ENCODE data around the gene PTPRU. TPM values are rescaled to one million over a fixed set of nuclear protein-coding genes. Genes with fewer than 3 reads are reported as not detected.

PTPRU gene
- total and polyA plus RNA-seq, 2 experiments from 2014 or later = 8.0 to 105 TPM

DNA sequence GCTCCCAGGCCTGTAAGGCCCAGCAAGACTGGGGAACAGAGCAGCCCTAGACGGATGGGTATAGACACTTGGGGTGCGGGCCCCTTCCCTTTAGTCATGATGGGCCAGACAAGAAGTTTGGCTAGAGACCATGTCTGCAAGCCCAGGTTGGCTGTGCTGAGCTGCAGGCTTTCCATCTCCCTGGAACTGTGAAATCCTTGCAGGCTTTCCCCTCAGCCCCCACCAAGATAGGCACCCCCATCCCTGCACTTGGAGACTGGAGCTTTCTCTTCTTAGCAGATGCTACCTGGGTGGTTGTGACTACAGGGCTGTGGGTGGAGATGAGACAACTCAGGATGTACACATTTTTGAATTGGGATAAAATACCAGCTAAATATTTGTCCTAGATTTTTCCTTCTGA lies 110.3 kb downstream of the PTPRU start:
- DNase-seq (ENCODE audit: low spot score) (no peak), ATAC-seq (no peak)
- no peaks in the 10 kb centered on the region; the same call in 2 of the 3 replicates for H3K9me3 Mint-ChIP-seq
- Histone ChIP-seq H3K27ac (ENCODE audit: low read depth) (no peak overlapping the region), H3K27me3 (ENCODE audit: insufficient read depth) (no peaks in the 10 kb centered on the region), H3K4me2 (no peak overlapping the region), H3K9me2 (ENCODE audit: insufficient read depth) (no peaks in the 10 kb centered on the region; the same call in 1 of the 2 replicates), H3F3A (replicated peaks; ENCODE audit: low read depth) (no peaks in the 10 kb centered on the region), H3K4me1 (ENCODE audit: insufficient read depth) (peaks cover 17% of the 10 kb centered on the region; the same call in 1 of the 2 replicates), H3K36me3 (ENCODE audit: insufficient read depth) (no peaks in the 10 kb centered on the region), H4K20me1 (replicated peaks; ENCODE audit: insufficient read depth) (no peaks in the 10 kb centered on the region), H3K4me3 (no peak overlapping the region), H3K79me2 (replicated peaks; ENCODE audit: insufficient read depth) (no peaks in the 10 kb centered on the region), H2AFZ (no peak overlapping the region)
- H3K27ac Mint-ChIP-seq = no peak overlapping the region
- H3K27me3 Mint-ChIP-seq (ENCODE audit: insufficient read depth, low read depth, poor library complexity) = peaks cover 5% of the 10 kb centered on the region
- H3K36me3 Mint-ChIP-seq (ENCODE audit: low read depth) = no peaks in the 10 kb centered on the region
- TF ChIP-seq, protein P1, sequence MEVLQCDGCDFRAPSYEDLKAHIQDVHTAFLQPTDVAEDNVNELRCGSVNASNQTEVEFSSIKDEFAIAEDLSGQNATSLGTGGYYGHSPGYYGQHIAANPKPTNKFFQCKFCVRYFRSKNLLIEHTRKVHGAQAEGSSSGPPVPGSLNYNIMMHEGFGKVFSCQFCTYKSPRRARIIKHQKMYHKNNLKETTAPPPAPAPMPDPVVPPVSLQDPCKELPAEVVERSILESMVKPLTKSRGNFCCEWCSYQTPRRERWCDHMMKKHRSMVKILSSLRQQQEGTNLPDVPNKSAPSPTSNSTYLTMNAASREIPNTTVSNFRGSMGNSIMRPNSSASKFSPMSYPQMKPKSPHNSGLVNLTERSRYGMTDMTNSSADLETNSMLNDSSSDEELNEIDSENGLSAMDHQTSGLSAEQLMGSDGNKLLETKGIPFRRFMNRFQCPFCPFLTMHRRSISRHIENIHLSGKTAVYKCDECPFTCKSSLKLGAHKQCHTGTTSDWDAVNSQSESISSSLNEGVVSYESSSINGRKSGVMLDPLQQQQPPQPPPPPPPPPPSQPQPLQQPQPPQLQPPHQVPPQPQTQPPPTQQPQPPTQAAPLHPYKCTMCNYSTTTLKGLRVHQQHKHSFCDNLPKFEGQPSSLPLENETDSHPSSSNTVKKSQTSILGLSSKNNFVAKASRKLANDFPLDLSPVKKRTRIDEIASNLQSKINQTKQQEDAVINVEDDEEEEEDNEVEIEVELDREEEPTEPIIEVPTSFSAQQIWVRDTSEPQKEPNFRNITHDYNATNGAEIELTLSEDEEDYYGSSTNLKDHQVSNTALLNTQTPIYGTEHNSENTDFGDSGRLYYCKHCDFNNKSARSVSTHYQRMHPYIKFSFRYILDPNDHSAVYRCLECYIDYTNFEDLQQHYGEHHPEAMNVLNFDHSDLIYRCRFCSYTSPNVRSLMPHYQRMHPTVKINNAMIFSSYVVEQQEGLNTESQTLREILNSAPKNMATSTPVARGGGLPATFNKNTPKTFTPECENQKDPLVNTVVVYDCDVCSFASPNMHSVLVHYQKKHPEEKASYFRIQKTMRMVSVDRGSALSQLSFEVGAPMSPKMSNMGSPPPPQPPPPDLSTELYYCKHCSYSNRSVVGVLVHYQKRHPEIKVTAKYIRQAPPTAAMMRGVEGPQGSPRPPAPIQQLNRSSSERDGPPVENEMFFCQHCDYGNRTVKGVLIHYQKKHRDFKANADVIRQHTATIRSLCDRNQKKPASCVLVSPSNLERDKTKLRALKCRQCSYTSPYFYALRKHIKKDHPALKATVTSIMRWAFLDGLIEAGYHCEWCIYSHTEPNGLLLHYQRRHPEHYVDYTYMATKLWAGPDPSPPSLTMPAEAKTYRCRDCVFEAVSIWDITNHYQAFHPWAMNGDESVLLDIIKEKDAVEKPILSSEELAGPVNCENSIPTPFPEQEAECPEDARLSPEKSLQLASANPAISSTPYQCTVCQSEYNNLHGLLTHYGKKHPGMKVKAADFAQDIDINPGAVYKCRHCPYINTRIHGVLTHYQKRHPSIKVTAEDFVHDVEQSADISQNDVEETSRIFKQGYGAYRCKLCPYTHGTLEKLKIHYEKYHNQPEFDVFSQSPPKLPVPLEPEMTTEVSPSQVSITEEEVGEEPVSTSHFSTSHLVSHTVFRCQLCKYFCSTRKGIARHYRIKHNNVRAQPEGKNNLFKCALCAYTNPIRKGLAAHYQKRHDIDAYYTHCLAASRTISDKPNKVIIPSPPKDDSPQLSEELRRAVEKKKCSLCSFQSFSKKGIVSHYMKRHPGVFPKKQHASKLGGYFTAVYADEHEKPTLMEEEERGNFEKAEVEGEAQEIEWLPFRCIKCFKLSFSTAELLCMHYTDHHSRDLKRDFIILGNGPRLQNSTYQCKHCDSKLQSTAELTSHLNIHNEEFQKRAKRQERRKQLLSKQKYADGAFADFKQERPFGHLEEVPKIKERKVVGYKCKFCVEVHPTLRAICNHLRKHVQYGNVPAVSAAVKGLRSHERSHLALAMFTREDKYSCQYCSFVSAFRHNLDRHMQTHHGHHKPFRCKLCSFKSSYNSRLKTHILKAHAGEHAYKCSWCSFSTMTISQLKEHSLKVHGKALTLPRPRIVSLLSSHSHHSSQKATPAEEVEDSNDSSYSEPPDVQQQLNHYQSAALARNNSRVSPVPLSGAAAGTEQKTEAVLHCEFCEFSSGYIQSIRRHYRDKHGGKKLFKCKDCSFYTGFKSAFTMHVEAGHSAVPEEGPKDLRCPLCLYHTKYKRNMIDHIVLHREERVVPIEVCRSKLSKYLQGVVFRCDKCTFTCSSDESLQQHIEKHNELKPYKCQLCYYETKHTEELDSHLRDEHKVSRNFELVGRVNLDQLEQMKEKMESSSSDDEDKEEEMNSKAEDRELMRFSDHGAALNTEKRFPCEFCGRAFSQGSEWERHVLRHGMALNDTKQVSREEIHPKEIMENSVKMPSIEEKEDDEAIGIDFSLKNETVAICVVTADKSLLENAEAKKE (CRISPR knock-in tag; IDR thresholded peaks at IDR 0.05) = no peak
- TF ChIP-seq CREB1 (CRISPR knock-in tag; IDR thresholded peaks at IDR 0.05; ENCODE audit: low read depth) (no peak), EZH2phosphoT487 (IDR thresholded peaks at IDR 0.05; ENCODE audit: unreplicated experiment) (no peak), POLR2AphosphoS5 (IDR thresholded peaks at IDR 0.05; ENCODE audit: low read depth) (no peak)
- peaks cover 24% of the 10 kb centered on the region for H3K4me1 Mint-ChIP-seq
- H3K4me3 Mint-ChIP-seq = no peak overlapping the region

DNA sequence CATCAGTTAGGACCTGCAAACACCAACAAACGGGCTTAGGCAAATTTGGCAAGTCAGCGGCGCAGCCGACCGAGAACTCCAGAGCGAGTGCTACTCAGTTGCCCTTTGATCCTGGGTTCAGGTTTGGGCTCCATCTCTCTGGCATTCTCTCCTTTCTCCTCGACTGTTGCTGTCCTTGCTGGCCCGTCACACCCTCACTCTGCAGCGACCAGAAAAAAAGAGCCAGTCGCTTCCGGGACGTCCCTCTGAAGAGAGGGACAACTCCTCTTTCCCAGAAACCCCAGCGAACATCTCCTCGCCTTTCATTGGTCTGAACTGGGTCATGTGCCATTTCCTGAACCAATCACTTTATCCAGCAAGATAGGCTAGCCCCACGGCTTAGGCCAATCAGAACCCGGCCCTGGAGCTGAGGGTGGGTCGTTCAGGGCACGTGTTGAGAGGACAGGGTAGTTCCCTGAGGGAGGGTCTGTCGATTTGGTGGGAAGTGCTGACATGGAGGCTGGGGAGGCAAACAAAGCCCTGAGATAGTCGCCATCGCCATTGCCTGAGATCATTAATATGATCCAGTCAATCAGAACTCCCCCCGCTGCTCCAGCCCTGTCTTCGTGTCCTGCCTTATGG lies 113.7 kb downstream of the PTPRU start:
- no peak overlapping the region for H3K27ac Mint-ChIP-seq
- peaks cover 3% of the 10 kb centered on the region; the same call in 1 of the 3 replicates for H3K4me1 Mint-ChIP-seq
- Histone ChIP-seq H3K9me2 (ENCODE audit: insufficient read depth) (no peaks in the 10 kb centered on the region; the same call in 1 of the 2 replicates), H3K27ac (ENCODE audit: low read depth) (no peak overlapping the region), H3F3A (replicated peaks; ENCODE audit: low read depth) (no peaks in the 10 kb centered on the region), H2AFZ (no peak overlapping the region), H4K20me1 (replicated peaks; ENCODE audit: insufficient read depth) (no peaks in the 10 kb centered on the region), H3K79me2 (replicated peaks; ENCODE audit: insufficient read depth) (no peaks in the 10 kb centered on the region), H3K27me3 (ENCODE audit: insufficient read depth) (no peaks in the 10 kb centered on the region), H3K4me1 (ENCODE audit: insufficient read depth) (no peaks in the 10 kb centered on the region), H3K4me2 (no peak overlapping the region), H3K4me3 (no peak overlapping the region), H3K36me3 (ENCODE audit: insufficient read depth) (no peaks in the 10 kb centered on the region)
- peaks cover 1% of the 10 kb centered on the region for H3K27me3 Mint-ChIP-seq (ENCODE audit: insufficient read depth, low read depth, poor library complexity)
- H3K9me3 Mint-ChIP-seq = peaks cover 2% of the 10 kb centered on the region; the same call in 2 of the 3 replicates
- TF ChIP-seq, protein P2, sequence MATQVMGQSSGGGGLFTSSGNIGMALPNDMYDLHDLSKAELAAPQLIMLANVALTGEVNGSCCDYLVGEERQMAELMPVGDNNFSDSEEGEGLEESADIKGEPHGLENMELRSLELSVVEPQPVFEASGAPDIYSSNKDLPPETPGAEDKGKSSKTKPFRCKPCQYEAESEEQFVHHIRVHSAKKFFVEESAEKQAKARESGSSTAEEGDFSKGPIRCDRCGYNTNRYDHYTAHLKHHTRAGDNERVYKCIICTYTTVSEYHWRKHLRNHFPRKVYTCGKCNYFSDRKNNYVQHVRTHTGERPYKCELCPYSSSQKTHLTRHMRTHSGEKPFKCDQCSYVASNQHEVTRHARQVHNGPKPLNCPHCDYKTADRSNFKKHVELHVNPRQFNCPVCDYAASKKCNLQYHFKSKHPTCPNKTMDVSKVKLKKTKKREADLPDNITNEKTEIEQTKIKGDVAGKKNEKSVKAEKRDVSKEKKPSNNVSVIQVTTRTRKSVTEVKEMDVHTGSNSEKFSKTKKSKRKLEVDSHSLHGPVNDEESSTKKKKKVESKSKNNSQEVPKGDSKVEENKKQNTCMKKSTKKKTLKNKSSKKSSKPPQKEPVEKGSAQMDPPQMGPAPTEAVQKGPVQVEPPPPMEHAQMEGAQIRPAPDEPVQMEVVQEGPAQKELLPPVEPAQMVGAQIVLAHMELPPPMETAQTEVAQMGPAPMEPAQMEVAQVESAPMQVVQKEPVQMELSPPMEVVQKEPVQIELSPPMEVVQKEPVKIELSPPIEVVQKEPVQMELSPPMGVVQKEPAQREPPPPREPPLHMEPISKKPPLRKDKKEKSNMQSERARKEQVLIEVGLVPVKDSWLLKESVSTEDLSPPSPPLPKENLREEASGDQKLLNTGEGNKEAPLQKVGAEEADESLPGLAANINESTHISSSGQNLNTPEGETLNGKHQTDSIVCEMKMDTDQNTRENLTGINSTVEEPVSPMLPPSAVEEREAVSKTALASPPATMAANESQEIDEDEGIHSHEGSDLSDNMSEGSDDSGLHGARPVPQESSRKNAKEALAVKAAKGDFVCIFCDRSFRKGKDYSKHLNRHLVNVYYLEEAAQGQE (IDR thresholded peaks at IDR 0.05; ENCODE audit: unreplicated experiment) = no peak
- TF ChIP-seq STAT1 (IDR thresholded peaks at IDR 0.05; ENCODE audit: unreplicated experiment) (no peak), NANOG (IDR thresholded peaks at IDR 0.05; ENCODE audit: borderline replicate concordance) (no peak), CREB1 (CRISPR knock-in tag; IDR thresholded peaks at IDR 0.05; ENCODE audit: low read depth) (no peak), ZNF114 (CRISPR knock-in tag; IDR thresholded peaks at IDR 0.05) (no peak), POLR2AphosphoS5 (IDR thresholded peaks at IDR 0.05; ENCODE audit: low read depth) (no peak), ZNF331 (CRISPR knock-in tag; IDR thresholded peaks at IDR 0.05; ENCODE audit: low read depth) (no peak), JUNB (IDR thresholded peaks at IDR 0.05; ENCODE audit: unreplicated experiment) (no peak)
- TF ChIP-seq, protein P3, sequence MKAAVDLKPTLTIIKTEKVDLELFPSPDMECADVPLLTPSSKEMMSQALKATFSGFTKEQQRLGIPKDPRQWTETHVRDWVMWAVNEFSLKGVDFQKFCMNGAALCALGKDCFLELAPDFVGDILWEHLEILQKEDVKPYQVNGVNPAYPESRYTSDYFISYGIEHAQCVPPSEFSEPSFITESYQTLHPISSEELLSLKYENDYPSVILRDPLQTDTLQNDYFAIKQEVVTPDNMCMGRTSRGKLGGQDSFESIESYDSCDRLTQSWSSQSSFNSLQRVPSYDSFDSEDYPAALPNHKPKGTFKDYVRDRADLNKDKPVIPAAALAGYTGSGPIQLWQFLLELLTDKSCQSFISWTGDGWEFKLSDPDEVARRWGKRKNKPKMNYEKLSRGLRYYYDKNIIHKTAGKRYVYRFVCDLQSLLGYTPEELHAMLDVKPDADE (IDR thresholded peaks at IDR 0.05) = no peak
- ATAC-seq = no peak
- DNase-seq (ENCODE audit: low spot score) = no peak
- H3K36me3 Mint-ChIP-seq (ENCODE audit: low read depth) = no peaks in the 10 kb centered on the region; the same call in 2 of the 3 replicates
- no peak overlapping the region for H3K4me3 Mint-ChIP-seq

Measured in GM23338 (cell line).